ENCODE data around the gene CLDN19. TPM values are rescaled to one million over a fixed set of nuclear protein-coding genes. Genes with fewer than 3 reads are reported as not detected.
"Not testable (repeated sequence)": the region's sequence is repeated elsewhere in the genome, so short reads cannot be mapped to it uniquely, and the experiment has no call there.

CLDN19 gene
- total RNA-seq, 1 donor from 2014 or later, result not detected

DNA sequence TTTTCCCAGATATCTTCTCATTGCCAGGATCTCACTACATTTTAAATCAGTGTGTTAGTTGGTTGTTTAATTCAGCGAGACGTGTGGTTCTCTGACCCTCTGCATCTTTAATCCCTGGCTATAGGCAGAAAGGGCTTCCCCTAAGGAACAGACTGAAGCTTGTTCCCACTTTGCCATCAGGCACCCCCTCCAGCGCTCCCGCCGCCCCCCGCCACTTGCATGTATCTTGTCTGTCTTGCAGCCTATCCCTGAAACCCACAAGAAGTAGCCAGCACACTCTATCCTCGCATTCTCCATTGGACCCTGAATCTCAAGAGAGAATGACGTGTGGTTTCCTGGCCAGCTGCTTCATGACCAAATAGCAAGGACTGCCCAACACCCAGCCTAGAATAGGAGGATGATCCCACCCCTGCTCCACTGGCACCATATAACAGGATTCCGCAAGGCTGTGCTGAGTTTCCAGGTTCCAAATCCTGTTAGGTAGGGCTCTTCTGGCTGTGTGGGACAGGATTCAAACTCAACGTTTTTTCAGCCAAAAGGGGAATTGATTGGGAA lies 7.8 kb downstream of the CLDN19 start:
- Mint-ChIP-seq H3K9me3 (ENCODE audit: unreplicated experiment) (no peaks in the 10 kb centered on the region), H3K4me1 (ENCODE audit: unreplicated experiment) (peaks cover 2% of the 10 kb centered on the region), H3K27me3 (ENCODE audit: unreplicated experiment) (peaks cover 2% of the 10 kb centered on the region), H3K27ac (ENCODE audit: unreplicated experiment) (no peak overlapping the region), H3K4me3 (ENCODE audit: unreplicated experiment) (no peak overlapping the region), H3K36me3 (ENCODE audit: low read depth, unreplicated experiment) (no peaks in the 10 kb centered on the region)
- TF ChIP-seq, protein P1, sequence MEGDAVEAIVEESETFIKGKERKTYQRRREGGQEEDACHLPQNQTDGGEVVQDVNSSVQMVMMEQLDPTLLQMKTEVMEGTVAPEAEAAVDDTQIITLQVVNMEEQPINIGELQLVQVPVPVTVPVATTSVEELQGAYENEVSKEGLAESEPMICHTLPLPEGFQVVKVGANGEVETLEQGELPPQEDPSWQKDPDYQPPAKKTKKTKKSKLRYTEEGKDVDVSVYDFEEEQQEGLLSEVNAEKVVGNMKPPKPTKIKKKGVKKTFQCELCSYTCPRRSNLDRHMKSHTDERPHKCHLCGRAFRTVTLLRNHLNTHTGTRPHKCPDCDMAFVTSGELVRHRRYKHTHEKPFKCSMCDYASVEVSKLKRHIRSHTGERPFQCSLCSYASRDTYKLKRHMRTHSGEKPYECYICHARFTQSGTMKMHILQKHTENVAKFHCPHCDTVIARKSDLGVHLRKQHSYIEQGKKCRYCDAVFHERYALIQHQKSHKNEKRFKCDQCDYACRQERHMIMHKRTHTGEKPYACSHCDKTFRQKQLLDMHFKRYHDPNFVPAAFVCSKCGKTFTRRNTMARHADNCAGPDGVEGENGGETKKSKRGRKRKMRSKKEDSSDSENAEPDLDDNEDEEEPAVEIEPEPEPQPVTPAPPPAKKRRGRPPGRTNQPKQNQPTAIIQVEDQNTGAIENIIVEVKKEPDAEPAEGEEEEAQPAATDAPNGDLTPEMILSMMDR (IDR thresholded peaks at IDR 0.05; ENCODE audit: unreplicated experiment), result no peak
- DNase-seq (ENCODE audit: low spot score), result no peak

DNA sequence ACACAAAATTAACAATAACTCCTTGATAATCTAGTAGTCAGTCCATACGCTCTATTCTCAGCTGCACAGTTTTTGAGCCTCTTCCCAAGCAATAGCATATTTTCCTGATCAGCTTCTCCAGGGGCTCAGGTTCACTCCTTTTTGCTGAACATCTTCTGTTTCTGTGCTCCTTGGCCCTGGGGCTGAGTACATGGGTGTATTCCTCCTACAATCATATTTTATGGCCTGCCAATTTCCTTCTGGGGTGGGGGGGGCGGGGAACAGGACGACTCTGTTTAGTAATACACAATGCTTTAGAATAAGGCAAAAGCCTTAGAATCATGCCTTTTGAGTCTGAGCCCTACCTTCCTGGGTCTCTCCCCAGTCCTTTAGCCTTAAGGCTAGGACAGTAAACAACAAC lies 8.5 kb downstream of the CLDN19 start:
- H3K36me3 Mint-ChIP-seq (ENCODE audit: low read depth, unreplicated experiment), result no peaks in the 10 kb centered on the region
- DNase-seq (ENCODE audit: low spot score), result no peak
- no peak overlapping the region for H3K4me3 Mint-ChIP-seq (ENCODE audit: unreplicated experiment)
- no peak overlapping the region for H3K27ac Mint-ChIP-seq (ENCODE audit: unreplicated experiment)
- TF ChIP-seq, protein P1 (IDR thresholded peaks at IDR 0.05; ENCODE audit: unreplicated experiment), result no peak
- no peaks in the 10 kb centered on the region for H3K9me3 Mint-ChIP-seq (ENCODE audit: unreplicated experiment)
- H3K27me3 Mint-ChIP-seq (ENCODE audit: unreplicated experiment), result peaks cover 2% of the 10 kb centered on the region
- H3K4me1 Mint-ChIP-seq (ENCODE audit: unreplicated experiment), result no peaks in the 10 kb centered on the region

DNA sequence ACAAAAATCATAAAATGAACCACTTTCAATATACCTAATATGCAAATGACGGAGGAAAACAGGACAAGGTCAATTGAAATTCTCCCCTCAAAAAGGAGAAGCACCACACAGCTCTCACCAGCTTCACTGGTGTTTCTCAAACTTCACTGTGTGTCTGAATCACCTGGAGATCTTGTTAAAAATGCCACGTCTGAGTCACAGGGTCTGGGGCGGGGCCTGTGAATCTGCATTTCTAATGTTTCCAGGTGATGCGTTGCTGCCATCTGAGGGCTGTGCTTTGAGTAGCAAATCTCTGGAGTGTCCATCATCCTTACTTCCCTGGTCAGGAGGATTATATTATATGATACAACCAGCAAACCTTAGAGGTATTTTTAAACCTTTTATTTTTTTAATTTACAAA lies 9.0 kb downstream of the CLDN19 start:
- Mint-ChIP-seq H3K4me1 (ENCODE audit: unreplicated experiment) (no peaks in the 10 kb centered on the region), H3K9me3 (ENCODE audit: unreplicated experiment) (no peaks in the 10 kb centered on the region), H3K27ac (ENCODE audit: unreplicated experiment) (no peak overlapping the region), H3K4me3 (ENCODE audit: unreplicated experiment) (no peak overlapping the region), H3K36me3 (ENCODE audit: low read depth, unreplicated experiment) (no peaks in the 10 kb centered on the region), H3K27me3 (ENCODE audit: unreplicated experiment) (peaks cover 2% of the 10 kb centered on the region)
- TF ChIP-seq, protein P1 (IDR thresholded peaks at IDR 0.05; ENCODE audit: unreplicated experiment), result no peak
- no peak for DNase-seq (ENCODE audit: low spot score)

DNA sequence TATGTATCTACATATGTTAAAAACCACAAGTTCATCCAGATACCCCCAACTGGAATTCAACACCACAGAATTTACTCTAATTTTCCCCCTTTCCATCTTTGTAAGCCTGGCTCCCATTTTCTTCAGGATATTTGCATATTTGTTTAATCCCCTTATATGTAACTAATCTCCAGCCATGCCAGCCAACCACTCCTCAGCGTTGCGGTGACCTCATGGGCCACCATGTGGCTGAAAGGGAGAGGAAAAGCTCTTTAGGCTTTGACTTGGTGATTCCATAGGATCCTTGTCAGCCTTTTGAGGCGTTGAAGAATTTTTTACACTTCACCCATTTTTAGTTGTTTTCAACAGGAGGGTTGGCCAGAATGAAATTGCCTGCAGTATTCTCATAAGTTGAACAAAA lies 10.0 kb downstream of the CLDN19 start:
- Mint-ChIP-seq H3K36me3 (ENCODE audit: low read depth, unreplicated experiment) (no peaks in the 10 kb centered on the region), H3K27ac (ENCODE audit: unreplicated experiment) (no peak overlapping the region), H3K4me1 (ENCODE audit: unreplicated experiment) (no peaks in the 10 kb centered on the region), H3K9me3 (ENCODE audit: unreplicated experiment) (no peaks in the 10 kb centered on the region), H3K4me3 (ENCODE audit: unreplicated experiment) (no peak overlapping the region), H3K27me3 (ENCODE audit: unreplicated experiment) (peaks cover 2% of the 10 kb centered on the region)
- DNase-seq (ENCODE audit: low spot score), result no peak
- TF ChIP-seq, protein P1 (IDR thresholded peaks at IDR 0.05; ENCODE audit: unreplicated experiment), result no peak

DNA sequence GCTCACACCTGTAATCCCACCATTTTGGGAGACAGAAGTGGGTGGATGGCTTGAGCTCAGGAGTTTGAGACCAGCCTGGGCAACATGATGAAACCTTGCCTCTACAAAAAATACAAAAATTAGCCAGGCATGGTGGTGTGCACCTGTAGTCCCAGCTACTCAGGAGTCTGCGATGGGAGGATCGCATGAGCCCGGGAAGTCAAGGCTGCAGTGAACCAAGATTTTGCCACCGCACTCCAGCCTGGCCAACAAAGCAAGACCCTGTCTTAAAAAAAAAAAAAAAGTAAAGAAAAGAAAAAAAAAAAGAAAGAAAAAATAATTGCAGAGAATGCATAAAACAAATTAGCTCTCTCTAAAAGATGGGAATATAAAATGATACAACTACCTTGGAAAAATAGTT lies 14.2 kb downstream of the CLDN19 start:
- DNase-seq (ENCODE audit: low spot score); H3K4me1 Mint-ChIP-seq (ENCODE audit: unreplicated experiment); H3K4me3 Mint-ChIP-seq (ENCODE audit: unreplicated experiment); H3K27me3 Mint-ChIP-seq (ENCODE audit: unreplicated experiment); H3K9me3 Mint-ChIP-seq (ENCODE audit: unreplicated experiment); H3K27ac Mint-ChIP-seq (ENCODE audit: unreplicated experiment); H3K36me3 Mint-ChIP-seq (ENCODE audit: low read depth, unreplicated experiment): not testable (repeated sequence)

Data from endothelial cell (in vitro differentiated cells).